ENCODE measurements around the gene PCDHGC5.

DNA sequence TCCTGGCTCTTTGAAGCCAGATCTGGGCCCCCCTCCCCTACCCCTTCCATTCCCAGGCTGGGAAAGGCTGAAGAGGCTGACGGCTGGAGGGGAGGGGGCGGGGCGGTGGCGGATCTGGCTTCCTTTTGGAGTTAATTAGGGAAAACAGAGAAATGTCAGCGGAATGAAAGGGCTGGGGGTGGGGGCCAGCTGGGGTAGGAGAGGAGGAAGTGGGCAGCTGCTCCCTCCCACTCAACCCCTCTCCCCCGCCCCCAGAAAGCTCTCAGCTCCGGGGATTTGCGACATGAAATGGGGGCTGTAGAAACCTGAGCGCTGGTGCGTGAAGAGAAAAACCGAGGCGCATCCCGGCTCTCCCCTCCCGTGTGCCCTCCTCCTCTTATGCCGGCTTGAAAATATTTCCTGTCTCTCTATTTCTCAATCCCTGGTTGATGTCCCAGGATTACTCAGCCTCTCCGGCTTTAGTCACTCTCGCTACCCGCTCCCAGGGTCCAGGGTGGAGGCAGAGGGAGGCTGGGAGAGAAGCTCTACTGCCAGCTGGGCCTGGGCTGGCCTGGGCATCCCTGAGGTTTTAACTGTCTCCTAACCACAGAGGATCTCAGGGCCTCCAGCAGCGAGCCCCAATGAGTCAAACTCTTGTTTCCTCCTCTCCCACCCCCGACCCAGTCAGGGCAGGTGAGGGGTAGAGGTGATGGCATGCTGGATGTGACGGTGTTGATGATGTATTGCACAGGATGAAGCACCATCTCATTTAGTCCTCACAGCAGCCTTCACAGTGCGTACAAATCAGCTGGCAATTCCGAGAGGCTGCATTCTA lies 20.1 kb downstream of the PCDHGC5 start:
- TF ChIP-seq CTCF (IDR thresholded peaks at IDR 0.05; ENCODE audit: insufficient read depth, low read length) (no peak), POLR2AphosphoS5 (IDR thresholded peaks at IDR 0.05; ENCODE audit: low read depth) (no peak)

Measured in HL-60 (cell line).